ENCODE data around the gene ZNF821.

GRCh38 chr16:71869089-71869488, 14.9 kb downstream of the ZNF821 start:
- TF ChIP-seq ZFX (IDR thresholded peaks at IDR 0.05) (no peak), CTCF (IDR thresholded peaks at IDR 0.05 in 2 of 3, conservative IDR thresholded peaks at IDR 0.05 in 1 of 3; ENCODE audit: borderline replicate concordance in 1 of 3, insufficient read depth in 1 of 3, low read depth in 2 of 3, low read length in 2 of 3) (no peak), EZH2phosphoT487 (IDR thresholded peaks at IDR 0.05; ENCODE audit: borderline replicate concordance) (no peak), EZH2 (IDR thresholded peaks at IDR 0.05) (no peak)
